ENCODE data around the gene ZNF407. TPM values are rescaled to one million over a fixed set of nuclear protein-coding genes. Genes with fewer than 3 reads are reported as not detected.

Gene ZNF407
- total RNA-seq, 1 donor from 2014 or later: 13.2 TPM

- Mint-ChIP-seq H3K27me3 (ENCODE audit: low read depth) (no peaks in the 10 kb centered on the region), H3K4me3 (no peak overlapping the region), H3K27ac (ENCODE audit: unreplicated experiment) (no peak overlapping the region), H3K4me1 (peaks cover 4% of the 10 kb centered on the region), H3K36me3 (ENCODE audit: low read depth) (peaks cover 3% of the 10 kb centered on the region), H3K9me3 (peaks cover 3% of the 10 kb centered on the region)
- no peak for DNase-seq (ENCODE audit: low read depth, low spot score)
- TF ChIP-seq, protein P1, sequence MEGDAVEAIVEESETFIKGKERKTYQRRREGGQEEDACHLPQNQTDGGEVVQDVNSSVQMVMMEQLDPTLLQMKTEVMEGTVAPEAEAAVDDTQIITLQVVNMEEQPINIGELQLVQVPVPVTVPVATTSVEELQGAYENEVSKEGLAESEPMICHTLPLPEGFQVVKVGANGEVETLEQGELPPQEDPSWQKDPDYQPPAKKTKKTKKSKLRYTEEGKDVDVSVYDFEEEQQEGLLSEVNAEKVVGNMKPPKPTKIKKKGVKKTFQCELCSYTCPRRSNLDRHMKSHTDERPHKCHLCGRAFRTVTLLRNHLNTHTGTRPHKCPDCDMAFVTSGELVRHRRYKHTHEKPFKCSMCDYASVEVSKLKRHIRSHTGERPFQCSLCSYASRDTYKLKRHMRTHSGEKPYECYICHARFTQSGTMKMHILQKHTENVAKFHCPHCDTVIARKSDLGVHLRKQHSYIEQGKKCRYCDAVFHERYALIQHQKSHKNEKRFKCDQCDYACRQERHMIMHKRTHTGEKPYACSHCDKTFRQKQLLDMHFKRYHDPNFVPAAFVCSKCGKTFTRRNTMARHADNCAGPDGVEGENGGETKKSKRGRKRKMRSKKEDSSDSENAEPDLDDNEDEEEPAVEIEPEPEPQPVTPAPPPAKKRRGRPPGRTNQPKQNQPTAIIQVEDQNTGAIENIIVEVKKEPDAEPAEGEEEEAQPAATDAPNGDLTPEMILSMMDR (conservative IDR thresholded peaks at IDR 0.05): no peak
These were observed 361.5 kb downstream of the ZNF407 start for GRCh38 chr18:74959216-74959615.

DNA sequence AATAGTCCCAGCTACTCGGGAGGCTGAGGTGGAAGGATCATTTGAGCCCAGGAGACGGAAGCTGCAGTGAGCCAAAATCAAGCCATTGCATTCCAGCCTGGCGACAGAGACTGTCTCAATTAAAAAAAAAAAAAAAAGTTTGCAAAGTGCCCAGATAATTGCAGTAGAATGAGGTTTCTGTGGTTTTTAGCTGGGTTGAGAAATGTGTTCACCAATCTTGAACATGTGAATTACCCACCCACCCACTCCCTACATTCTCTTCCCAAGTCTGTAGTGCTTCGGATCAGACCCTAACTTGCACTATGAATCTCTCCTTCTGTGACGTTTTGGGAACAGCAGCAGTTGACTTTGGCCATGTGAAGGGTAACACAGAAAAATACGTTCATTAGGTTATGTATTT, 363.9 kb downstream of the ZNF407 start:
- Mint-ChIP-seq H3K9me3 (peaks cover 15% of the 10 kb centered on the region), H3K27me3 (ENCODE audit: low read depth) (no peaks in the 10 kb centered on the region), H3K27ac (ENCODE audit: unreplicated experiment) (no peak overlapping the region), H3K4me1 (peaks cover 4% of the 10 kb centered on the region), H3K4me3 (no peak overlapping the region), H3K36me3 (ENCODE audit: low read depth) (peaks cover 9% of the 10 kb centered on the region)
- TF ChIP-seq, protein P1 (conservative IDR thresholded peaks at IDR 0.05): no peak
- no peak for DNase-seq (ENCODE audit: low read depth, low spot score)

- Mint-ChIP-seq H3K4me3 (no peak overlapping the region), H3K27ac (ENCODE audit: unreplicated experiment) (no peak overlapping the region), H3K27me3 (ENCODE audit: low read depth) (no peaks in the 10 kb centered on the region), H3K36me3 (ENCODE audit: low read depth) (peaks cover 14% of the 10 kb centered on the region), H3K9me3 (peaks cover 22% of the 10 kb centered on the region), H3K4me1 (peaks cover 8% of the 10 kb centered on the region)
- no peak for DNase-seq (ENCODE audit: low read depth, low spot score)
- TF ChIP-seq, protein P1 (conservative IDR thresholded peaks at IDR 0.05): peak; percentile 49
These were observed 366.3 kb downstream of the ZNF407 start for GRCh38 chr18:74963820-74964446.

- H3K27me3 Mint-ChIP-seq (ENCODE audit: low read depth): no peaks in the 10 kb centered on the region
- peaks cover 22% of the 10 kb centered on the region for H3K9me3 Mint-ChIP-seq
- no peak for DNase-seq (ENCODE audit: low read depth, low spot score)
- TF ChIP-seq, protein P1 (conservative IDR thresholded peaks at IDR 0.05): no peak
- H3K4me1 Mint-ChIP-seq: peaks cover 14% of the 10 kb centered on the region
- no peak overlapping the region for H3K4me3 Mint-ChIP-seq
- H3K36me3 Mint-ChIP-seq (ENCODE audit: low read depth): peaks cover 14% of the 10 kb centered on the region
- no peak overlapping the region for H3K27ac Mint-ChIP-seq (ENCODE audit: unreplicated experiment)
These were observed 368.0 kb downstream of the ZNF407 start for GRCh38 chr18:74965682-74966081.

GRCh38 chr18:74967438-74967837, 369.8 kb downstream of the ZNF407 start:
- Mint-ChIP-seq H3K4me1 (peaks cover 14% of the 10 kb centered on the region), H3K4me3 (no peak overlapping the region), H3K36me3 (ENCODE audit: low read depth) (peaks cover 14% of the 10 kb centered on the region), H3K27ac (ENCODE audit: unreplicated experiment) (no peak overlapping the region), H3K9me3 (peaks cover 22% of the 10 kb centered on the region), H3K27me3 (ENCODE audit: low read depth) (no peaks in the 10 kb centered on the region)
- TF ChIP-seq, protein P1 (conservative IDR thresholded peaks at IDR 0.05): no peak
- no peak for DNase-seq (ENCODE audit: low read depth, low spot score)

Measured in neural crest cell (in vitro differentiated cells).